MM.1S (cell line): ENCODE results near the gene MAD2L1BP.

ENCODE experiments used
- DNase-seq: peaks from one replicate; pipeline ENCODE4 v3.0.0-alpha.2; 2015
- H2AFZ ChIP-seq: fragments of 300-600 bp; sonication (generic); 2 replicates; pipeline ENCODE4 v1.6.0; 2016; ENCODE audit warnings: antibody characterized with exemption, low read length
- H3F3A ChIP-seq: fragments of 300-600 bp; sonication (generic); 2 replicates; pipeline ENCODE4 v1.6.1; 2016; ENCODE audit warnings: mild to moderate bottlenecking, antibody characterized with exemption, low read length, moderate library complexity, mixed read lengths; ENCODE audit not compliant: insufficient read depth
- H3K27ac ChIP-seq: fragments of 300-600 bp; sonication (generic); 2 replicates; pipeline ENCODE4 v1.5.1; 2016; ENCODE audit warnings: mild to moderate bottlenecking, low read length
- H3K27me3 ChIP-seq: fragments of 300-600 bp; sonication (generic); replicated peaks from 2 replicates; pipeline ENCODE4 v1.6.0; 2016; ENCODE audit warnings: low read length; ENCODE audit not compliant: insufficient read depth
- H3K36me3 ChIP-seq: fragments of 300-600 bp; sonication (generic); replicated peaks from 2 replicates; pipeline ENCODE4 v1.6.1; 2016; ENCODE audit warnings: mild to moderate bottlenecking, low read length, mixed read lengths; ENCODE audit not compliant: insufficient read depth
- H3K4me1 ChIP-seq: fragments of 300-600 bp; sonication (generic); 2 replicates; pipeline ENCODE4 v1.6.1; 2016; ENCODE audit warnings: low read length, mixed read lengths
- H3K4me2 ChIP-seq: fragments of 300-600 bp; sonication (generic); 2 replicates; pipeline ENCODE4 v1.6.0; 2016; ENCODE audit warnings: low read depth, low read length
- H3K4me3 ChIP-seq: fragments of 300-600 bp; sonication (generic); 2 replicates; pipeline ENCODE4 v1.5.1; 2016; ENCODE audit warnings: low read length, mixed read lengths
- H3K79me2 ChIP-seq: fragments of 300-600 bp; sonication (generic); 2 replicates; pipeline ENCODE4 v1.6.1; 2016; ENCODE audit warnings: mixed run types, low read length, mixed read lengths
- H3K9ac ChIP-seq: fragments of 300-600 bp; sonication (generic); 2 replicates; pipeline ENCODE4 v1.6.1; 2016; ENCODE audit warnings: low read length, mixed read lengths
- H3K9me2 ChIP-seq: fragments of 300-600 bp; sonication (generic); replicated peaks from 2 replicates; pipeline ENCODE4 v1.6.1; 2016; ENCODE audit warnings: mild to moderate bottlenecking, low read length, mixed read lengths; ENCODE audit not compliant: insufficient read depth
- H3K9me3 ChIP-seq: fragments of 300-600 bp; sonication (generic); replicated peaks from 2 replicates; pipeline ENCODE4 v1.6.1; 2016; ENCODE audit warnings: mild to moderate bottlenecking, low read length, mixed read lengths; ENCODE audit not compliant: insufficient read depth
- H4K20me1 ChIP-seq: fragments of 300-600 bp; sonication (generic); 2 replicates; pipeline ENCODE4 v1.6.1; 2016; ENCODE audit warnings: mild to moderate bottlenecking, low read length, moderate library complexity, mixed read lengths; ENCODE audit not compliant: insufficient read depth
- EZH2 ChIP-seq: fragments of 300-600 bp; sonication (generic); optimal IDR thresholded peaks from 2 replicates; pipeline ENCODE3; 2017; ENCODE audit warnings: low read depth, mild to moderate bottlenecking, antibody characterized with exemption, low read length, mixed read lengths
- EZH2phosphoT487 ChIP-seq: fragments of 300-600 bp; sonication (generic); IDR thresholded peaks from 2 replicates; pipeline ENCODE4 v1.6.1; 2018; ENCODE audit warnings: antibody characterized with exemption, low read length
- TF ChIP-seq, protein P1 (sequence below): fragments of 300-600 bp; sonication (generic); IDR thresholded peaks from 2 replicates; pipeline ENCODE4 v1.5.1; 2016; ENCODE audit warnings: antibody characterized with exemption, low read length, mixed read lengths

The MAD2L1BP gene

DNA sequence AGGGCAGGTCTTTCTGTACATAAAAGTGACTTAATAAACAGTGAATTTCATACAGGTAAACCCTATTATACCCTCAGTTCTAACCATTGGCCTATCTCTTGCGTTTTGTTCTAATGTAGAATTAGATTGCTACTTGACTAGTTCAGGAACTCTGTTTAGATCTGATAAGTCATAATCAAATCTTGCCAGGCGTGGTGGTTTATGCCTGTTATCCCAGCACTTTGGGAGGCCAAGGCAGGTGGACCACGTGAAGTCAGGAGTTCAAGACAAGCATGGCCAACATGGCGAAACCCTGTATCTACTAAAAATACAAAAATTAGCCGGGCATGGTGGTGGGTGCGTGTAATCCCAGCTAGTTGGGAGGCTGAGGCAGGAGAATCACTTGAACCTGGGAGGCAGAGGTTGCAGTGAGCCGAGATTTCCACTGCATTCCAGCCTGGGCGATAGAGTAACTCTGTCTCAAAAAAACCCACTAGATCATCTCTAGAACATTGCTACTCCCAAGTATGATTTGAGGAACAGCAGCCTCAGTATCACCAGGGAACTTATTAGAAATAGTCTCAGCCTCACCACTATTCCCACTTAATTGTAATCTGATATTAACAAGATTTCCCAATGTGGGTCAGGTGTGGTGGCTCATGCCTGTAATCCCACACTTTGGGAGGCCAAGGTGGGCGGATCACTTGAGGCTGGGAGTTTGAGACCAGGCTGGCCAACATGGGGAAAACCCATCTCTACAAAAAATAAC is 18.7 kb upstream of the MAD2L1BP start:
- H3K36me3 ChIP-seq = peaks cover 4% of the 10 kb centered on the region; the same call in 1 of the 2 replicates
- H3K79me2 ChIP-seq = no peaks in the 10 kb centered on the region

DNA sequence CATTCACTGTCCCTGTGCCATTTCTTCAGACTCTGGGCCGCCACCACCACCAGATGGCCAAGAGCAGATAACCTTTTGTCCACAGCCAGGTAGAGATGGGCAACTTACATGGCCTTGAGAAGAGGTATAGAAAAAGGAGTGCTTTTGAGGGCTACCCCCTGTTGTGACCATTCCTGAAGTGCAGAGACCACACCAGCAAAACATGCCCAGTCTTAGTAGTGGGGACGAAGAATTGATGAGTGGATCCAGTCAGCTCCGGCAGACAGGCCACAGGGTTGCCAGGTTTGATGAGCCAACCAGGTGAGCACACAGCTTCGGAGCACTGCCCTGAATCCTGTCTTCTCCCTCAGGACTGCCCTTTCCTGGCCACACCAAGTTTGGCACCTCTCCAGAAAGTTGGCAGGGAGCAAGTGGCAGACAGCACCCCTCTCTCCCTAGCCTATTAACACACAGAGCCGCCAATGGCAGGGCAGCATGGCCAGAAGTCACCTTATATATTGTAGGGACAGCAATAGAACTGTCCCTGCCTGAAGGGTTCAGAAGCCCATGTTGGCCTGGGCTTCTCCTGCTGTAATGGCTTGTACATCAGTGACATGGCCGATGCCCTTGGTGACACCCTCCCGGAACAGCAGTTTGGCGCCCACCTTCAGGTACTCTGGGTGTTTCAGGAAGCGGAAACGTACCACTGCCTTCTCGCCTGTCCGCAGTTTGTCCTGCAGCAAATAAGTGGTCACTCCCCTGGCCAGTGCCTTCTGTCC is 14.4 kb upstream of the MAD2L1BP start:
- no peak overlapping the region for H2AFZ ChIP-seq
- H3K9ac ChIP-seq = no peak overlapping the region
- H3K79me2 ChIP-seq = peaks cover 5% of the 10 kb centered on the region; the same call in 1 of the 2 replicates
- no peak overlapping the region for H3K27ac ChIP-seq
- H4K20me1 ChIP-seq = no peaks in the 10 kb centered on the region
- TF ChIP-seq EZH2 = no peak
- H3K36me3 ChIP-seq = no peaks in the 10 kb centered on the region
- 0 out of 2 replicates have a peak, but pooled peaks cover 8% of the 10 kb centered on the region for H3F3A ChIP-seq
- no peaks in the 10 kb centered on the region for H3K9me2 ChIP-seq
- no peaks in the 10 kb centered on the region for H3K27me3 ChIP-seq
- H3K4me1 ChIP-seq = no peaks in the 10 kb centered on the region
- H3K4me2 ChIP-seq = no peak overlapping the region
- no peak for DNase-seq
- no peak overlapping the region for H3K4me3 ChIP-seq
- H3K9me3 ChIP-seq = no peaks in the 10 kb centered on the region

More for the DNA sequence above, 18.7 kb upstream of the MAD2L1BP start:
- Histone ChIP-seq H3K27me3 (no peaks in the 10 kb centered on the region), H3K4me3 (no peak overlapping the region), H4K20me1 (no peaks in the 10 kb centered on the region), H3K9me2 (no peaks in the 10 kb centered on the region), H3F3A (0 out of 2 replicates have a peak, but pooled peaks cover 8% of the 10 kb centered on the region), H3K9me3 (no peaks in the 10 kb centered on the region), H3K4me2 (no peak overlapping the region), H3K4me1 (no peaks in the 10 kb centered on the region), H3K27ac (no peak overlapping the region), H3K9ac (no peak overlapping the region), H2AFZ (no peak overlapping the region)
- TF ChIP-seq, protein P1, sequence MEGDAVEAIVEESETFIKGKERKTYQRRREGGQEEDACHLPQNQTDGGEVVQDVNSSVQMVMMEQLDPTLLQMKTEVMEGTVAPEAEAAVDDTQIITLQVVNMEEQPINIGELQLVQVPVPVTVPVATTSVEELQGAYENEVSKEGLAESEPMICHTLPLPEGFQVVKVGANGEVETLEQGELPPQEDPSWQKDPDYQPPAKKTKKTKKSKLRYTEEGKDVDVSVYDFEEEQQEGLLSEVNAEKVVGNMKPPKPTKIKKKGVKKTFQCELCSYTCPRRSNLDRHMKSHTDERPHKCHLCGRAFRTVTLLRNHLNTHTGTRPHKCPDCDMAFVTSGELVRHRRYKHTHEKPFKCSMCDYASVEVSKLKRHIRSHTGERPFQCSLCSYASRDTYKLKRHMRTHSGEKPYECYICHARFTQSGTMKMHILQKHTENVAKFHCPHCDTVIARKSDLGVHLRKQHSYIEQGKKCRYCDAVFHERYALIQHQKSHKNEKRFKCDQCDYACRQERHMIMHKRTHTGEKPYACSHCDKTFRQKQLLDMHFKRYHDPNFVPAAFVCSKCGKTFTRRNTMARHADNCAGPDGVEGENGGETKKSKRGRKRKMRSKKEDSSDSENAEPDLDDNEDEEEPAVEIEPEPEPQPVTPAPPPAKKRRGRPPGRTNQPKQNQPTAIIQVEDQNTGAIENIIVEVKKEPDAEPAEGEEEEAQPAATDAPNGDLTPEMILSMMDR = no peak
- no peak for TF ChIP-seq EZH2phosphoT487
- TF ChIP-seq EZH2 = no peak
- DNase-seq = no peak

DNA sequence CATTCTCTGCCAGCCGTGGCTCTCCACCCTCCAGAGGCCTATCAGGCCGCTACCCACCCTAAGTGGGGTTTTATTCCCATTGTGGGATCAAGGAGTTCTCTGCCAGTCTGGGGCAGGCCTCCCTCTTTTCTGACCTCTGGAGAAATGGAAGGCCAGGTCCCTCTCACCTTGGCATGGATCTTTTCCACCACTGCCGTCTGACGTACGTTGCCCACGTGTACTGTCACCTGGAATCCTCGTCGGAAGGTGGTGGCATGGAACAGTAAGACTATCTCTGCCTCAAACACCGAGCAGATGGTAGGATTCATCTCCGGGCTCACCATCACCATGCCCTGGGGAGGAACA is 13.8 kb upstream of the MAD2L1BP start:
- Histone ChIP-seq H3F3A (0 out of 2 replicates have a peak, but pooled peaks cover 8% of the 10 kb centered on the region), H3K4me3 (no peak overlapping the region), H4K20me1 (no peaks in the 10 kb centered on the region), H3K4me2 (no peak overlapping the region), H3K27me3 (no peaks in the 10 kb centered on the region), H3K27ac (no peak overlapping the region), H2AFZ (no peak overlapping the region), H3K36me3 (0 out of 2 replicates have a peak, but pooled peaks cover under 1% of the 10 kb centered on the region), H3K9ac (no peak overlapping the region), H3K9me3 (no peaks in the 10 kb centered on the region), H3K9me2 (no peaks in the 10 kb centered on the region), H3K79me2 (peaks cover 7% of the 10 kb centered on the region; the same call in 1 of the 2 replicates), H3K4me1 (no peaks in the 10 kb centered on the region)
- no peak for DNase-seq
- no peak for TF ChIP-seq EZH2
- TF ChIP-seq, protein P1 = no peak
- TF ChIP-seq EZH2phosphoT487 = no peak
